ENCODE measurements around the gene SPX.
A peak's percentile ranks its signal among the peaks of the same experiment; 100 is the strongest.

Gene SPX

DNA sequence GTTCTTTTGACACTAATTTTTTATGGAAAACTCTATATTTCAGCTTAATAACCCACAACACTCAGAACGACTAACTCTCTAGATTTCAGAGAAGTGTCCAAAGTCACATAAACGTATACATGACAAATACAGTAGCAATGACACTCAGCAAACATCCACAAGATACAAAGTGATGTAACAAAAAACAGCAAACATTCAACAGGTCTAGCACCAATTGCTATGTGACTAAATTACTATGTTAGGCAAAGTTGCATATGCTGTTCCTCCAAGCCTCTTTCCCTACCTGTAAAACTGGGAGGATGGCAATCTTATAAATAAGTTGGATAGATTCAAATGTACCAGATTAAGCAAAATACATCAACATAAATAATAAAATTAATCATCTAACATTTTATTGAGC lies 26.3 kb upstream of the SPX start:
- no peak for DNase-seq (ENCODE audit: extremely low read depth, insufficient read length)
- Histone ChIP-seq H3K36me3 (ENCODE audit: control insufficient read depth, insufficient read depth, low read length) (peaks cover 14% of the 10 kb centered on the region), H3K4me3 (replicated peaks; ENCODE audit: low read depth, low read length) (peak overlapping the region; percentile 75)

DNA sequence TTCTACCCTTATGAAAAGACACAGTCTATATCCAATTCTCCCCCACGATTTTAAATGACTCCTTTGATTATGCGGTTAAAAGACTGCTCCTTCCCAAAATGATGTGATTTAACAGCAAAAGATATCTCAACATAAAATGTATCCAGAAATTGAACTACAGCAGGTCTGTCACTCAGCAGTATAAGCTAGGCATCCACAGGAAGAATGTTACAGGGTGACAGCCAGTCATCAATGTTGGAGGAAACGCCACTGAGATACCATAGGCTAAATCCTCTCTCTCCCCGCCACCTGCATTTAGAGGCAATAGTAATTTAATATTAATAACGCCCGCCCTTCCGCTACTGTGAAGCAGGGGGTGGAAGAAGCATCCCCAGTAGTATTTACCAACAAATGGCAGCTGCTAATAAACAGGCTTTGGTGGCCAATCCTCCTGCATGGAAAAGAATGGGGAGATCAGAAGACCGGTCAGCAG lies 25.3 kb upstream of the SPX start:
- Histone ChIP-seq H3K4me3 (replicated peaks; ENCODE audit: low read depth, low read length) (peak overlapping the region; percentile 75), H3K27me3 (replicated peaks; ENCODE audit: control insufficient read depth, insufficient read depth, low read length) (no peaks in the 10 kb centered on the region), H3K36me3 (ENCODE audit: control insufficient read depth, insufficient read depth, low read length) (peaks cover 12% of the 10 kb centered on the region)
- TF ChIP-seq, protein P1, sequence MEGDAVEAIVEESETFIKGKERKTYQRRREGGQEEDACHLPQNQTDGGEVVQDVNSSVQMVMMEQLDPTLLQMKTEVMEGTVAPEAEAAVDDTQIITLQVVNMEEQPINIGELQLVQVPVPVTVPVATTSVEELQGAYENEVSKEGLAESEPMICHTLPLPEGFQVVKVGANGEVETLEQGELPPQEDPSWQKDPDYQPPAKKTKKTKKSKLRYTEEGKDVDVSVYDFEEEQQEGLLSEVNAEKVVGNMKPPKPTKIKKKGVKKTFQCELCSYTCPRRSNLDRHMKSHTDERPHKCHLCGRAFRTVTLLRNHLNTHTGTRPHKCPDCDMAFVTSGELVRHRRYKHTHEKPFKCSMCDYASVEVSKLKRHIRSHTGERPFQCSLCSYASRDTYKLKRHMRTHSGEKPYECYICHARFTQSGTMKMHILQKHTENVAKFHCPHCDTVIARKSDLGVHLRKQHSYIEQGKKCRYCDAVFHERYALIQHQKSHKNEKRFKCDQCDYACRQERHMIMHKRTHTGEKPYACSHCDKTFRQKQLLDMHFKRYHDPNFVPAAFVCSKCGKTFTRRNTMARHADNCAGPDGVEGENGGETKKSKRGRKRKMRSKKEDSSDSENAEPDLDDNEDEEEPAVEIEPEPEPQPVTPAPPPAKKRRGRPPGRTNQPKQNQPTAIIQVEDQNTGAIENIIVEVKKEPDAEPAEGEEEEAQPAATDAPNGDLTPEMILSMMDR (IDR thresholded peaks at IDR 0.05; ENCODE audit: insufficient read depth, low read length, poor library complexity, severe bottlenecking): no peak
- no peak for DNase-seq (ENCODE audit: extremely low read depth, insufficient read length)

More for the DNA sequence above, 26.3 kb upstream of the SPX start:
- H3K27me3 ChIP-seq (replicated peaks; ENCODE audit: control insufficient read depth, insufficient read depth, low read length): no peaks in the 10 kb centered on the region
- TF ChIP-seq, protein P1 (IDR thresholded peaks at IDR 0.05; ENCODE audit: insufficient read depth, low read length, poor library complexity, severe bottlenecking): no peak

DNA sequence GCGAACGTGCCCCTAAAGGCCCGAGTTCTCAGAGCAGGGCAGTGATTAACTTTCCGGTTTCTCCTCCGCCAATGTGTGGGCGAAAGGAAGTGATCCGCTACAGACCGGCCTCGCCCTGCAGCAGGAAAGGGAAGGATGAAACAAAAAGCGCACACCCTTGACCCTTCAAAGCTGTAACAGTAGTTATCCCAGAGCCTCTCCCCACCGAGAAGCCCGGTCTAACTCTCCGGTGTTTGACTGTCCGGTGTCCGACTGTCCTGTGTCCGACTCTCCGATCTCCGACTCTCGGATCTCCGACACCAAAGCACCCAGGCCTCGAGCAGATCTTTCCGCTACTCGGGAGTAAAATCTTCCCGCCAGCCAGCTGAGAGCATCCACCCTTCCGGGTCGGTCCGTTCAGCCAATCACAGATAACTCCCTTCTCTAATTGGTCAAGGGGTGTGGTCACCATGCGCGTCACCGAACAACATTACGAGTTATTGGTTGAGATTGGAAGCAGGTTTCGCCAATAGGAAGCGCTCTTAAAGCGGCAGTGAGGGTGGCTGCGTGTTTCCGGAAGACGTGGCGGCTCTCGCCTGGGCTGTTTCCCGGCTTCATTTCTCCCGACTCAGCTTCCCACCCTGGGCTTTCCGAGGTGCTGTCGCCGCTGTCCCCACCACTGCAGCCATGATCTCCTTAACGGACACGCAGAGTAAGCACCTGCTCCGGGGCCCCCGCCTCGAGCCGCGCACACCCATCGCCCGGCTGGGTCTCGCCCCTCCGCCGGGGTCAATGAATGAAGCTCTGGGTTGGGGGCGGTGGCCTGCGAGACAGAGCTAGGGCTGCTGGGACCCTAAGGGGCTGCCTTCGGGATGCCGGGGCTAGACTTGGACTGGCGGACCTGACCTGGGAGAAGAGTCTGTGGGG lies 24.6 kb upstream of the SPX start, which contains the start of the genes GOLT1B and RECQL:
Gene GOLT1B, plus strand, starts transcription at position 532 of the 906 bp plus-strand sequence. Its CDS starts 135 bp downstream, at position 667.
Gene RECQL, minus strand, starts transcription at position 378 of the 906 bp plus-strand sequence. CDS start 2,065 bp downstream, outside the sequence.
- TF ChIP-seq, protein P1 (IDR thresholded peaks at IDR 0.05; ENCODE audit: insufficient read depth, low read length, poor library complexity, severe bottlenecking): no peak
- peak within 1 kb of the TSS; percentile 75 for H3K4me3 ChIP-seq (replicated peaks; ENCODE audit: low read depth, low read length)
- DNase-seq (ENCODE audit: extremely low read depth, insufficient read length): peak; percentile 90
- H3K36me3 ChIP-seq (ENCODE audit: control insufficient read depth, insufficient read depth, low read length): peaks cover 9% of the 10 kb centered on the region
- H3K27me3 ChIP-seq (replicated peaks; ENCODE audit: control insufficient read depth, insufficient read depth, low read length): no peaks in the 10 kb centered on the region

DNA sequence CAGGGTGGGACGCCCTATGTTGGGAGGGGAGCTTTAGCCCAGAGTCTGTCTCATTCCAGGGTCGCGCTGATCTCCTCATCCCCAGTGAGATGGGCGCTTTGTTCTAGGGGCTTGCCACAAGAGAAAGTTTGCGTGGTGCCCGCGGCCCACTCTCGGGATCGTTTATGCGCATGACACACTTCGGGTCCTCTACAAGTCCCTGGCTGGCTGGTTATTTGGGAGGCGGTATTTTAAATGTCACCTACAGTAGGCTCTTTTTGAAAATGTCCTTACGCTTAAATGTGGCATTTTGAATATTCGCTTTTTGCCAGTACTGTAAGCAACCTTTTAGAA lies 24.0 kb upstream of the SPX start:
- Histone ChIP-seq H3K36me3 (ENCODE audit: control insufficient read depth, insufficient read depth, low read length) (peaks cover 4% of the 10 kb centered on the region), H3K27me3 (replicated peaks; ENCODE audit: control insufficient read depth, insufficient read depth, low read length) (no peaks in the 10 kb centered on the region), H3K4me3 (replicated peaks; ENCODE audit: low read depth, low read length) (peak overlapping the region; percentile 75)
- DNase-seq (ENCODE audit: extremely low read depth, insufficient read length): no peak
- TF ChIP-seq, protein P1 (IDR thresholded peaks at IDR 0.05; ENCODE audit: insufficient read depth, low read length, poor library complexity, severe bottlenecking): no peak

DNA sequence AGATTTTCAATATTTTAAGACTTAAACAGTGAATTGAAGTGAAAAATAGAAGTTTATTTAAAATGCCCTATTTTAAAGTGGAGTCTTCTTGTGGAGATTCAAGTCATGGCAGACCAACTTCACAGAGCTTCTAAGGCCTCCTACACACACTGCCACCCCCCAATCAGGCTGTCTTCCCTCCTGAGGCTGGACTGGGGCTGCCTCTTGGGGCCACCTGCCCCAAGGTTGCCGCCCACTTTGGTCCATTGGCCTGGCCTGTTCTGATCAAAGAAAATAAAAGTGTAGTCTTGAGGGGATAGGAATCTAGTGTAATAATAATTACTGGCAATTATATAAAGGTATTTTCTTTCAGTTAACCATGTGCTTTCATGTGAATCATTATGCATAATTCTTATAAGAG lies 23.2 kb upstream of the SPX start:
- H3K27me3 ChIP-seq (replicated peaks; ENCODE audit: control insufficient read depth, insufficient read depth, low read length): no peaks in the 10 kb centered on the region
- TF ChIP-seq, protein P1 (IDR thresholded peaks at IDR 0.05; ENCODE audit: insufficient read depth, low read length, poor library complexity, severe bottlenecking): no peak
- DNase-seq (ENCODE audit: extremely low read depth, insufficient read length): no peak
- H3K4me3 ChIP-seq (replicated peaks; ENCODE audit: low read depth, low read length): peak overlapping the region; percentile 75
- peaks cover 3% of the 10 kb centered on the region; the same call in 1 of the 2 replicates for H3K36me3 ChIP-seq (ENCODE audit: control insufficient read depth, insufficient read depth, low read length)
